SU-DHL-6 (cell line): ENCODE measurements around the gene LCE1C.

ENCODE experiments used
- H2AFZ ChIP-seq: fragments of 200-600 bp; sonication (generic); 2 replicates; pipeline ENCODE4 v1.6.1; 2014; ENCODE audit warnings: low read depth, mild to moderate bottlenecking, moderate library complexity, mixed read lengths, antibody characterized with exemption, low read length; ENCODE audit not compliant: severe bottlenecking
- H3F3A ChIP-seq: fragments of 200-600 bp; shearing (Covaris generic); 2 replicates; pipeline ENCODE4 v1.6.0; 2016; ENCODE audit warnings: antibody characterized with exemption, mild to moderate bottlenecking; ENCODE audit not compliant: insufficient read depth
- H3K27ac ChIP-seq: fragments of 200-600 bp; sonication (generic); 2 replicates; pipeline ENCODE4 v1.5.1; 2016; ENCODE audit warnings: low read depth, mild to moderate bottlenecking, low read length, moderate library complexity, mixed read lengths
- H3K27me3 ChIP-seq: fragments of 200-600 bp; sonication (generic), shearing (Covaris generic); 2 replicates; pipeline ENCODE4 v1.6.0; 2014; ENCODE audit warnings: mild to moderate bottlenecking, low read length
- H3K36me3 ChIP-seq: fragments of 200-600 bp; sonication (generic); 2 replicates; pipeline ENCODE4 v1.6.1; 2014; ENCODE audit warnings: mild to moderate bottlenecking, low read length, mixed read lengths
- H3K4me2 ChIP-seq: fragments of 300-600, 200-600 bp; shearing (Covaris generic), sonication (generic); 2 replicates; pipeline ENCODE4 v1.6.0; 2014; ENCODE audit warnings: low read length, low read depth, mild to moderate bottlenecking; ENCODE audit not compliant: poor library complexity, severe bottlenecking
- H3K4me3 ChIP-seq: fragments of 200-600 bp; sonication (generic); 2 replicates; pipeline ENCODE4 v1.5.1; 2014; ENCODE audit warnings: antibody characterized with exemption, low read length, mild to moderate bottlenecking, mixed read lengths; ENCODE audit not compliant: insufficient read depth, poor library complexity, severe bottlenecking
- H3K79me2 ChIP-seq: fragments of 200-600 bp; sonication (generic); 2 replicates; pipeline ENCODE4 v1.6.1; 2014; ENCODE audit warnings: mild to moderate bottlenecking, low read length, moderate library complexity; ENCODE audit not compliant: insufficient read depth
- H3K9ac ChIP-seq: fragments of 200-600 bp; sonication (generic); 2 replicates; pipeline ENCODE4 v1.7.0; 2014; ENCODE audit warnings: mild to moderate bottlenecking, low read length
- H3K9me2 ChIP-seq: fragments of 200-600 bp; sonication (generic); replicated peaks from 2 replicates; pipeline ENCODE4 v1.6.1; 2014; ENCODE audit warnings: low read length; ENCODE audit not compliant: insufficient read depth
- H3K9me3 ChIP-seq: fragments of 200-600 bp; sonication (generic); 2 replicates; pipeline ENCODE4 v1.6.1; 2014; ENCODE audit warnings: low read length, mixed read lengths; ENCODE audit not compliant: insufficient read depth
- H4K20me1 ChIP-seq: fragments of 200-600 bp; sonication (generic); 2 replicates; pipeline ENCODE4 v1.6.1; 2014; ENCODE audit warnings: low read depth, mild to moderate bottlenecking, antibody characterized with exemption, low read length, moderate library complexity, mixed read lengths
- CTCF ChIP-seq: fragments of 200-600 bp; sonication (generic); IDR thresholded peaks from one replicate; pipeline ENCODE4 v1.5.1; 2017; ENCODE audit warnings: antibody characterized with exemption, mild to moderate bottlenecking, low read length, moderate library complexity; ENCODE audit not compliant: insufficient read depth, poor library complexity, severe bottlenecking
- EZH2phosphoT487 ChIP-seq: fragments of 200-600 bp; sonication (generic), shearing (Covaris generic); conservative IDR thresholded peaks from 2 replicates; pipeline ENCODE4 v1.6.1; 2018; ENCODE audit warnings: mild to moderate bottlenecking, antibody characterized with exemption, low read length, moderate library complexity, mixed read lengths

Gene LCE1C

DNA sequence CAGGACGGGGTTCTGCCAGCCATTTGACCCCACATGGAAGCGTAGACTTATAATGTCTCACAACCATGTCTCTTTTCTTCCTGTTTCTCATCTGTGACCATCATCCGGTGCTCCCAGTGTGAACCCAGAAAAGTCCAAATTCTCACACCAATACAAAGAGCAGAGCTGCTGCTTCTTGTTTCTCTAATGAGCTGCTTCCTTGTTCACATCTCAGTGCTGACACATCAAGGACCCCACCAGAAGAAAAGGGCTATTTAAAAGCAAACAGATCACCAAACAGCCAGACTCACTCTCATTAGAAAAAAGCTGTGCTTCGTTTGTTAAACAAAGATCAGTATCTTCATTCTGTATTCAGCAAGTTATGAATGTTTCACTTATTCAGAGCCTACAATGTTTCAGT is 10.8 kb downstream of the LCE1C start:
- TF ChIP-seq EZH2phosphoT487 = no peak
- TF ChIP-seq CTCF = no peak
- Histone ChIP-seq H4K20me1 (no peaks in the 10 kb centered on the region), H3K27me3 (no peaks in the 10 kb centered on the region), H3K9ac (no peak overlapping the region), H3F3A (no peaks in the 10 kb centered on the region), H3K4me2 (no peak overlapping the region), H3K36me3 (no peaks in the 10 kb centered on the region), H3K9me2 (no peaks in the 10 kb centered on the region), H3K9me3 (no peaks in the 10 kb centered on the region), H2AFZ (no peak overlapping the region), H3K79me2 (no peaks in the 10 kb centered on the region), H3K27ac (no peak overlapping the region), H3K4me3 (no peak overlapping the region)

DNA sequence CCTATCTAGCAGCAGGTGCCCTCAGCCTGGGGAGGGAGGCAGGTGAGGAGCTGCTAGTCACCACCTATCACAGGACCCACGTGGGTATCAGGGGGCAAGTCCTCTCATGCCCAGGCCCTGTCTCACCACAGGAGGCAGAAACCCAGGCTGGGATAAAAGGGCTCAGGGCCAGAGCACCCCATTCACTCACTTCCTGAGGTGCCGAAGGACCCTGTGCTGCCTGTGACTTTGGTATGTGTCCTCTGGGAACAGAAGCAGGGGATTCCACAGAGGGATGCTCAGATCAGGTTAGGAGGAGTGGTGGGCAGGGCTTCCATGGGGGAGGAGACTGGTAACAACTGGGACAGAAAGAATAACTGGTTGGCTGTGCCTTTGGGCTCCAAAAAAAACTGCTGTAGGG is 20.4 kb downstream of the LCE1C start, which contains the start of gene LCE1E:
TSS of gene LCE1E (plus strand) at position 181 of the 400 bp plus-strand sequence. CDS start 1,043 bp downstream, outside the sequence.
- H3K27ac ChIP-seq = no peak within 1 kb of the TSS
- H3F3A ChIP-seq = no peaks in the 10 kb centered on the region
- H2AFZ ChIP-seq = no peak within 1 kb of the TSS
- H3K9me3 ChIP-seq = no peaks in the 10 kb centered on the region
- H3K36me3 ChIP-seq = no peaks in the 10 kb centered on the region
- no peak within 1 kb of the TSS for H3K4me2 ChIP-seq
- no peak within 1 kb of the TSS for H3K9ac ChIP-seq
- H3K27me3 ChIP-seq = no peaks in the 10 kb centered on the region
- H4K20me1 ChIP-seq = no peaks in the 10 kb centered on the region
- no peak for TF ChIP-seq CTCF
- no peak for TF ChIP-seq EZH2phosphoT487
- no peaks in the 10 kb centered on the region for H3K9me2 ChIP-seq
- no peaks in the 10 kb centered on the region for H3K79me2 ChIP-seq
- no peak within 1 kb of the TSS for H3K4me3 ChIP-seq

GRCh38 chr1:152783095-152783494 is 23.4 kb downstream of the LCE1C start:
- Histone ChIP-seq H3K9me2 (no peaks in the 10 kb centered on the region), H3K9ac (no peak overlapping the region), H3K79me2 (no peaks in the 10 kb centered on the region), H3K4me2 (no peak overlapping the region), H3K27me3 (no peaks in the 10 kb centered on the region), H4K20me1 (no peaks in the 10 kb centered on the region), H3F3A (no peaks in the 10 kb centered on the region), H2AFZ (no peak overlapping the region), H3K4me3 (no peak overlapping the region), H3K36me3 (no peaks in the 10 kb centered on the region), H3K27ac (no peak overlapping the region), H3K9me3 (no peaks in the 10 kb centered on the region)
- TF ChIP-seq EZH2phosphoT487 (no peak), CTCF (no peak)
